Stimulated activated CD4-positive, alpha-beta T cell treated with anti-CD3 and anti-CD28 coated beads, Interleukin-4, amount 100 ng/mL, for 48 hours (primary cell): Measurements from ENCODE around the gene MYCBPAP.

Source experiments
- DNase-seq, 2 donors: peaks; one replicate each; pipeline ENCODE4 v3.0.0-alpha.2; 2020; ENCODE audit warnings: low read depth in 2 of 2

Gene MYCBPAP

DNA sequence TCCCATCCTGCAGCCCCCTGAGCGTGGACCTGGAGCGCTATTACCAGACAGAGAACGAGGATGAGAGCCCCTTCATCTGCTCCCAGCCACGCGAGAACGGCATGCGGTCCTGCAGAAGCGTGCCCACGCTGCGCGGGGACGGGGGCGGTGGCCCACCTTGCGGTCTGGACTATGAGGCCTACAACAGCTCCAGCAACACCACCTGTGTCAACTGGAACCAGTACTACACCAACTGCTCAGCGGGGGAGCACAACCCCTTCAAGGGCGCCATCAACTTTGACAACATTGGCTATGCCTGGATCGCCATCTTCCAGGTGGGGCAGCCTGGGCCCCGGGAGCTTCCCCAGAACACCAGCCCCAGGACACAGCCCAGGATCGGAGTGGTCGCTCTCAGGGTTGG, 64.3 kb downstream of the MYCBPAP start:
- no peak for DNase-seq

DNA sequence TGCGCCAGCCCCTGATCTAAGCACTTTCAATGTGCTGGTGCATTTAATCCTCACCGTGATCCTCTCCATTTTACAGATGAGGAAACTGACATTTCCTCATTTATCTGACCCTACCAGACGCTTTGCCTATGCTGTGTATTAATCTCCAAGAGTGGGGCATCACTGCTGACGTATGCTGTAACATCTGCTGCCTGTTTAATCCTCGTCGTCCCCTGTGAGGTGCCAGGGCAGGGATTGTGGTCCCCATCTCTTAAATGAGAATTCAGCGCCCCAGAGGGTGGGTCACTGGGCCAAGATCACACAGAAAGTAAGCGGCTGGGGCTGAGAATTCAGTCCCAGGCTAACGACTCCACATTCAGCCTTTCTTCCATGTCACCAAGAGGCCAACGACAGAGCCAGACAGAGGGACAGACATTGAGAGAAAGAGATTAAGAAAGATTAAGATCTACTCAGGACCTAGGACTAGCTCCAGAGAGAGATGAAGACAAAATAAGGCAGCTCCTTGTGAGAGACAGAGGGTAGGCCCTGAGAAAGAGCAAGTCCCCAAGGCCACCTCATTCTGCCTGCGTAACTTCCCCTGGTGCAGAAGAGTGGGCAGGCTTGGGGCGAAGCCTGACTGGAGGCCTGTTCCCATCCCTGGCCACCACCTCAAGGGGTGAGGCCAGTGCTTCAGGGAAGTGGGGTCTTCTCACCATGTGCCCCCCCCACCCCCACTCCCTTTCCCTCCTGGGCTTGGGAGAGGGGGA, 65.8 kb downstream of the MYCBPAP start:
- DNase-seq, result no peak

GRCh38 chr17:50575581-50576210, 67.5 kb downstream of the MYCBPAP start:
- DNase-seq, result no peak

DNA sequence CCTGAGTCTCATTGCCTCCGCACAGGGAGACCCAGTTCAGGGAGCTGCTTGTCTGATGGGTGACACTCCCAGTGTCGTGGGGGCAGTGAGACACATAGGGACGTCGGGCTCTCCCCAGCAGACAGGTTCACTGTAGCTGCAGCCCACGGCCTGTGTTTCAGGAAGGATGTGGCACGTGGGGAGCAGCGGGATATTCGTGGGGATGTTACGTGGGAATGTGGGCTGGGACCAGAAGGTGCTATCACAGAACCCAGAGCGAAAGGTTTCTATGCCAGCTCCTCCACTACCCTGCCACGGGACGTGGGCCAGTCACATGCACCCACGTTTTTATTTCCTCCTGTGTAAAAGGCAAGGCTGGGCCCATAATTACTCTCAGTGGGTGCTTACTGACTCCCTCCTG, 68.6 kb downstream of the MYCBPAP start:
- no peak for DNase-seq

DNA sequence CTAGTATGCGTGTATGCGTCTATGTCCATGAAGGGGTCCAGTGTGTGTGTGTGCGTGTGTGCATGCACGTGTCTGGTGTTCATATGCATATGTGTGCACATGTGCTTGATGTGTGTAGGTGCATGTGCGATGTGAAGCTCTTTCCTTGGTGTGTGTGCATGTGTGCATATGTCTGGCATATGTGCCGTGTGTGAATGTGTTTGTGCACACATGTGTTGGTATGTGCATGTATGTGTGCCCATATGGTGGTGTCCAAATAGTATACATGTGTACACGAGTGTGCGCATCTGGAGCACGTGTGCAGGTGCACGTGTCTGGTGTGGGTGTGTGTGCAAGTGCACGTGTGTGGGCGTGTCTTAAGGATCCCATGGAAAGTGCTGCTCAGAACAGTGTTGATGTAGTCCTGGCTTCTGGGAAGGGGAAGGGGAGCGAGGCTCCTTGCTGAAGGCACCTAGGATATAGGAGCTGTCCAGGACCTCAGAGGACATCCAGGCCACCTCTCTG, 69.3 kb downstream of the MYCBPAP start:
- DNase-seq, result no peak

DNA sequence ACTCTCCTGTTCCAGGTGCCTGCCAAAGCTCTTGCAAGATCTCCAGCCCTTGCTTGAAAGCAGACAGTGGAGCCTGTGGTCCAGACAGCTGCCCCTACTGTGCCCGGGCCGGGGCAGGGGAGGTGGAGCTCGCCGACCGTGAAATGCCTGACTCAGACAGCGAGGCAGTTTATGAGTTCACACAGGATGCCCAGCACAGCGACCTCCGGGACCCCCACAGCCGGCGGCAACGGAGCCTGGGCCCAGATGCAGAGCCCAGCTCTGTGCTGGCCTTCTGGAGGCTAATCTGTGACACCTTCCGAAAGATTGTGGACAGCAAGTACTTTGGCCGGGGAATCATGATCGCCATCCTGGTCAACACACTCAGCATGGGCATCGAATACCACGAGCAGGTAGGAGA, 69.9 kb downstream of the MYCBPAP start:
- DNase-seq, result no peak

DNA sequence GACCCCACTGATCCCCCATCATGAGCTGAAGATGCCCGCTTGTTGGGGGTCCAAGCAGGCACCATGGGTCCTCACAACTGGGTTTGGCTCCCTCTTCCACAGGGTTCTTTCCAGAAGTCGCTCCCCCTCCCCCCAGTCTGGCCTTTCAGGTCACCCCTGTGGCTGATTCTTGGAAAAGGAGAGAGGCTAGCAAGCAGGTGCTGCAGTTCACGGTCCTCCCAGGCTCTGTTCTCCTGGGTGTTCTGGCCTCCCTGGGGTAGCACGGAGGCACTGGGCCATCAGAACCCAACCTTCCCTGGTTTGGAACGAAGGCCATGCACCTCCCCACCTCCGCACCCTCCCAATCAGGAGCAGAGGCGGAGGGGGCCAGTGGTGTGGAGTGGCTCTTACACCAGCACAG, 71.2 kb downstream of the MYCBPAP start:
- DNase-seq, result no peak

DNA sequence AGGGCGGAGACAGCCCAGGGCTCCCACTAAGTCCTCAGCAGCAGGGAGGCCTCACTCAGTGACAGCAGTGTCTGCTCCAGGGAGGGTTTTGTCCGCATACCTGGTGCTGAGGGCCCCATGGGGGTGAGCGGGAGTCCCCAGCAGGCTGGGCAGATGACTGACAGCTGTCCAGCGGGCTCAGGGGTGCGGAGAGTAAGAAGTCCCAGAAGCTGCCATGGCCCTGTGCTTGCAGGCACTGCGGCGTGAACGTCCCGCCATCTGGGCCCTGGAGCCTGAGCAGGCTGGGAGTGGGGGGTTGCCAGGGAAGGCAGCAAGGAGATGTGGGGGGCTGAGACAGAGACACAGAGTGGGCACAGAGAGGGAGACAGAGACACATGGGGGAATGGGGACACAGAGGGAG, 72.4 kb downstream of the MYCBPAP start:
- no peak for DNase-seq
